Occipital lobe (tissue), 2 donors: ENCODE results near the gene SH3PXD2B. TPM values are rescaled to one million over a fixed set of nuclear protein-coding genes. Genes with fewer than 3 reads are reported as not detected.
"Not testable (repeated sequence)": the region's sequence is repeated elsewhere in the genome, so short reads cannot be mapped to it uniquely, and the experiment has no call there.

Experiments used
- DNase-seq: peaks from one replicate; lab custom pipeline; 2025; lab: John Stamatoyannopoulos, UW
- total RNA-seq: library from RNA; depleted of rRNA; stranded (reverse); fragments of >200 nt; gene quantifications from one replicate; pipeline ENCODE4 v1.2.3, GENCODE V29; 2014

Gene SH3PXD2B
- total RNA-seq, 1 donor from 2014 or later, result 17.6 TPM

DNA sequence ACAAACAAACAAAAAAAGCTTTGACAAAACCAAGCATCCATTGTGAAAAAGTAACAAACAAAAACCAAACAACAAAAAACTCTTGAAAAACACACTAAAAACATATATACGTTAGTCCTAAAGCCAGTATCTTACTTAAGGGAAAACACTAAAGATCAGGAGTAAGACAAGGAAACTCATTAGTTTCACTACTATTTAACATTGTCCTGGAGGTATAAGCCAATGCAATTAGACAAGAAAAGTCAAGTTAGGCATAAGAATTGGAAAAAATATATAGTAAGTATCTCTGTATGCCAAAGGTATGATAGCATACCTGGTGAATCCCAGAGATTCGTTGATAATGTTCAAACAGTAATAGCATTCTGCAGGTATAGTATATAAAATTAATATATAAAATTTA, 148.9 kb downstream of the SH3PXD2B start:
- no peak for DNase-seq

DNA sequence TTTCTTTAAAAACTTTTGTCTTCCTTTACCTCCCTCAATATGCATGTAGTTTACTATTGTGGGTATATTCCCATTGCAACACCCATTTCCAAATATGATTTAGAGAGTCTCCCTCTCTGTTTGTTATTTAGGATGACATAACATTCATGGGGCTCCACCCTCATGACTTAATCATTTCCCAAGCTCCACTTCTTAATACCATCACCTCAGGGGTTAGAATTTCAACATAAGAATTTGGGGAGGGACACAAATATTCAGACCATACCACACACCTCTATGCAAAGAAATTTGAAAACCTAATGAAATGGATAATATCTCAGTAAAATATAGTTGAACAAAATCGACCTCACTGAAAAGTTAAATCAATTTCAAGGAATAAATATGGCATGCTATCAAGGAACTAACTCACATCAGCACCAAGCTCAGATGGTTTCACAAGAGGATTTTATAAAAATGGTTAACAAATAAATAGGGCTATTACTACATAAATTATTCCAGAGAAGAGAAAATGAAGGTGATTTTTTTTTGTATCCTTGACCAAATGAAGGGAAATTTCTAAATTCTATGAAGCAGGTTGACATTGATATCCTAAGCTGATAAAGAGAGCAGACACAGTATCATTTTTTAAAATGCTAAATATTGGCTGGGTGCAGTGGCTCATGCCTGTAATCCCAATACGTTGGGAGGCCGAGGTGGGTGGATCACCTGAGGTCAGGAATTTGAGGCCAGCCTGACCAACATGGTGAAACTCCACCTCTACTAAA, 150.6 kb downstream of the SH3PXD2B start:
- DNase-seq, result no peak

DNA sequence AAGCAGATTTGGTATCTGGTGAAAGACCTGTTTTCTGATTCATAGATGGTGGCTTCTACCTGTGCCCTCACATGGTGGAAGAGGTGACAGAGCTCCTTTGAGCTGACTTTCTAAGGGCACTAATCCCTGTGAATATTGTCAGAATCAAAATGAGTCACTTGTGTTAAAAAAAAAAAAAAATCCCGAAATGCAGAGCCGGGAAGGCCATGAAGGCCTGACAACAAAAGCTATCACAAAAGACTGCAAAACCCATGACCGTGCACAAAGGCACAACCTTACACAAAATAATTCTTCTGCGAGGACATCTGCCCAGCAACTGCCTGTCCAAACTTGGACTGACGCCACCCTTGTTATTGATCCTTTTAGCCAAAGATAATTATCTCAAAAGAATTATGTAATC, 151.2 kb downstream of the SH3PXD2B start:
- DNase-seq, result no peak

DNA sequence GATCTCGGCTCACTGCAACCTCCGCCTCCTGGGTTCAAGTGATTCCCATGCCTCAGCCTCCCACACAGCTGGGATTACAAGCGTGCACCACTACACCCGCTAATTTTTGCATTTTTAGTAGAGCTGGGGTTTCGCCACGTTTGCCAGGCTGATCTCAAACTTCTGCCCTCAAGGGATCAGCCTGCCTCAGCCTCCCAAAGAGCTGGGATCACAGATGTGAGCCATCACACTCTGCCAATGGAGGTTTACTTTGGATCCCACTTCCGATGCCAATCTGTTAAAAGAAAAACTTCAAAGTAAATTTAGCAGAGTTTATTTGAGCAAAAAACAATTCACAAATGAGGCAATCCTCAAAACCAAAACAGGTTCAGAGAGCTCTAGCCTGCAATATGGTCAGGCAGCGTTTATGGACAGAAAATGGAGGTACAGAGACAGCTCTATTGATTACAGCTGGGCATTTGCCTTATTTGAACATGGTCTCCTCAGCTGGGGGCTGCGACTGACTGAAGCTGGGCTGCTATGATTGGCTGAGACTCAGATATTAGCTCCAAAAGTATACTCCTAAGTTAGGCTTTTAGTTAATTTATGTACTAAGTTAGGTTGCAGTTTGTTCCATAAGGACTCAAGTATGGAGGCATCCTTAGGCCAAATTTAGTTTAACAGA, 152.1 kb downstream of the SH3PXD2B start:
- DNase-seq, result no peak

DNA sequence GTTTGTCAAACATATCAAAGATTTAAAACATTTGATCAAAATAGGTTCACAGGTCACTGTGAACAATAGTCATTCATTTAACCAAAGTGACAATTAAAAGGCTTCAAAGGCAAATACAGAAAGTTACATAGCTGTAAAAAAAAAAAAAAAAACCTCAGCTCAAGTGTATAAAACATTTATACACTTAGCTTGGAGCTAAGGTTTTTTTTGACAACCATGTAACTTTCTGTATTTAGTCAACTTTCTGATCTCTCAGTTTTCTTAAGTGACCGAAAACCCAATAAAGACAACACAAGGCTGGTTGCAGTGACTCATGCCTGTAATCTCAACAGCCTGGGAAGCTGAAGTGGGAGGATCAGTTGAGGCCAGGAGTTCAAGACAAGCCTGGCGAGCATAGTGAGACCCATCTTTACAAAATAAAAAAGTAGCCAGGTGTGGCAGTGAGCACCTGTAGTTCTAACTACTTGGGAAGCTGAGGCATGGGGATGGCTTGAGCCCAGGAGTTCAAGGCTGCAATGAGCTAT, 154.3 kb downstream of the SH3PXD2B start:
- no peak for DNase-seq

DNA sequence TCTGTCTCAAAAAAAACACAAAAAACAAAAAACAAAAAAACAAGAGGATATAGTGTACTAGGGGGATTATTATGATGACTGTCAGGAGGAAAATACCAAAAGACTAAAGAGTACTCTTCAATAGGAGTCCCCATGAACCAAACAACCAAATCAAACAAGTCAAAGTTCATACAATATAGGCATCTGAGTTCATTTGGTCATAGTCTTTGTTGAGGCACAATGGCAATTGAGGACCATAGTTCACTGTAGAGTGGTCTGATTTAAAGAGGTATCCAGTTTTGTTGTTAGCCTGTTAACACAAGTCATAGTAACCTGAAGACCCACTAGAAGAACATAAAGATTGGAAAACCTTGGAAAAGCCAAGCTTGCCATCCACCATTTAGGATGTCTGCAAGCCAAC, 159.5 kb downstream of the SH3PXD2B start:
- no peak for DNase-seq

DNA sequence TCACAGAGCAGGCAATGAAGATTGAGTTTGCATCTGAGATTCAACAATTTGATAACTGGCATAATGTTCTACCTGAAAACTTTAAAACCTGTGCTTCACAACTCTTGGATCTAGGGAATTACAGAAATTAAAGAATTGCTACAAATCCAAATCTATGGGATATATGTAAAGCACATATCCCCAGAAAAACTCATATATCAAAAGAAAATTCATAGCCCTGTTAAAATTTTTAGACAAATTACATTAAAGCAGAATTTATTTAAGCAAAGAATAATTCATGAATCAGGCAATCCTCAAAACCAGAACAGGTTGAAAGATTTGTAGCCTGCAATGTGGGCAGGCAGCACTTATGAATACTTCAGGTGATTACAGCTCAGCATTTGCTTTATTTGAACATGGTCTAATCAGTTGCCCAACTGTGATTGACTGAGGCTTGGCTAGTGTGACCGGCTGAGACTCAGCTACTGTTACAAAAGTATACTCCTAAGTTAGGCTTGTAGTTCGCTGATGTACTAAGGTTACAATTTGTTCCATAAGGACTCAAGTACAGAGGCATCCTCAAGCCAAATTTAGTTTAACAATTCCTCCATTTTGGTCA, 160.5 kb downstream of the SH3PXD2B start:
- no peak for DNase-seq

DNA sequence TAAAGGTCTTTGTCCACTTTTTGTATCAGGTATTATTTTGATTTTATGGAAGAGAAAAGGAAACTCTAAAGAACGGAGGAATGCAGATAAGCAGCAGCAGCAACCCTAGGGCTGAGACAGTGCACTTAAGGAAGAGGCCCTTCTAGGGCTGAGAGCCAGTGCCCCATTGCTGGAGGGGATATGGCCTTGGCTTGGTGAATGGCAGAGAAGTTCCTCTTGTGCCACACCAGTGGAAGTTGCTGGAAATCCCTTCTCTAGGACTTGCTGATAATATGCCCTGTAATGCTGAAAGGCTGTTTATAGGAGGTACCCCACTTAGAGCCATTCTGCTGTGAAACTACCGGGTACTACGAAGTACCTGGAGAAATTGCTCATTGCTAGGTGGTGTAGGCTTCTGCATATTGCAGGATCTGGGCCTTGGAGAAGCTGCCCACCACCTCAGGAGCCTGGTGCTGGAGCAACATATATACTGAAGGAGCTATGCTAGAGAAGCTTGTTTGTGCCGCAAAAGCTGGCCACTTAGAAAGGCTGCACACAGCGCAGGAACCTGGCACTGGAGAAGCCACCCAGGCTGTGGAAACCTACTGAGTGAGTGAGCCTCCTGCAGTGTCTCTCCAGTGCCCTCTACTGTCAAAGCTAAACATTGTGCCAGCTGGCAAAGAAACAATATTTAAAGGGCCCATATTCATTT, 161.1 kb downstream of the SH3PXD2B start:
- DNase-seq, result peak; percentile 64

- not testable (repeated sequence) for DNase-seq
Observed at GRCh38 chr5:172291837-172292236, 162.5 kb downstream of the SH3PXD2B start.

DNA sequence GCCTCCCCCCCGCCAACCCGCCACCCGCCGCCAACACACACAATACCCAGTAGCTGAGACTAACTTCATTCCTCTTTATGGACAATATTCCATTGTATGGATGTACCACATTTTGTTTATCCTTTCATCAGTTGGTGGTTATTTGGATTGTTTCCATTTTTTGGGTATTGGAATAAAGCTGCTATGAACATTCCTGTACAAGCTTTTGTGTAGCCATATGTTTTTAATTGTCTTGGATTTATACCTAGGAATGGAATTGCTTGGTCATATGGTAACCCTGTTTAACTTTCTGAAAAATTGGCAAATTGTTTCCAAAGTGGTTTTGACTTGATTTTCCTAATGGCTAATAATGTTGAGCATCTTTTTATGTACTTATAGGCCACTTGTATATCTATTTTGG, 165.9 kb downstream of the SH3PXD2B start:
- DNase-seq, result no peak

- not testable (repeated sequence) for DNase-seq
Observed at GRCh38 chr5:172287140-172287539, 167.2 kb downstream of the SH3PXD2B start.

DNA sequence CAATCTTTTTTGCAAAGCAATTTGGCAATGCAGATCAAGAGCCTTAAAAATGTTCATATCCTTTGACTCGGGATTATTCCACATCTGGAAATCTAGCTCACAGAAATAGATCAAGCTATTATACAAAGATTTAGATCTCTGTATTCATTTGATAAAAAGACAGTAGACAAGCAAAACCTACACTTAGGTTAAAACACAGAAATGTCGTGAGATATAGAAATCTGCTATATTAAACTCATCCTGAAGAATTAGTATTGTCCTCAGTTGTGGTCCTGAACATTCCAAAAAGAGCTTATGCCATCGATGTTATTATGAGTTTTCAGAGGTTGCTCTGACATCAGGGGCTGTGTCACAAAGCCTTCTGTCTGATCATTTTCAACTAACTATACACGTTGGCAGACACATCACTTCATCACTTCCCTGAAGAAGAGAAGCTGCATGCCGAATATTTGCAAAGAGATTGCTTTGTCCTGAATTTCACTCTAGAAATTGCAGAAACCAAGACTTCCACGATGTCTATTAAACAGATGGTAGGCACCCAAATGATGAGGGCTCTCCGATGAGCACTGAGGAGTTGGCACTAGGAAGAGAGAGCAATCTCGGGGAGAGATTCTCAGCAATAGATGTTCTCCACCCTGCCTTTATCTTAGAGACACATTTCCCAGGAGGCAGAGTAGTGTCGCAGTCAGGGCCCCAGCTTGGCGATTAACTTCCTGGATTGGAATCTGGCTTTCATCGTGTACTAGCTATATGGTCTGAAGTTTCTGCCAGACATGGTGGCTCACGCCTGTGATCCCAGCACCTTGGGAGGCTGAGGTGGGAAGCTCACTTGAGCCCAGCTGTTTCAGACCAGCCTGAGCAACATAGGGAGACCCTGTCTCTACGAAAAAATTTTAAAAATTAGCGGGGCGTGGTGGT, 168.8 kb downstream of the SH3PXD2B start:
- DNase-seq, result peak; percentile 6

DNA sequence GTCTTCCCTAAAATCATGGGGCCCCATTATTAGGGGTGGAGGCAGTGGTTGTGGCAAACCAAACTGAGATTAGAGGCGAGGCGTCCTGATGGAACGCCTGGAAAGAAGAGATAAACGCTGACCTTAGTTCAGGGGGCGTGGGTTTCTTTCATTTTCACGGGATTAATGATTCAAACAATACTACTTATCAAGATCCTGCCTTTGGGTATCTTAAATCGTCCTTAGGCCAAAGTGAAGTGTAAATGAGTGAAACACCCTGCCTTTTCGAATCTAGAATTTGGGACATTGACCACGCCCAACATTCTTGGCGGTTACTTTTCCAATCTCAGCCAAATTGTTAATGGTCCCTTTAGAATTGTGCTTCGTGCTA, 169.7 kb downstream of the SH3PXD2B start:
- DNase-seq, result no peak

GRCh38 chr5:172283862-172284610, 170.3 kb downstream of the SH3PXD2B start:
- peak; percentile 77 for DNase-seq

GRCh38 chr5:172283020-172283861, 171.1 kb downstream of the SH3PXD2B start, which contains the start of gene UBTD2:
TSS of gene UBTD2 (minus strand) at chr5:172283764. CDS start at chr5:172283665, 99 bp downstream.
- DNase-seq, result peak; percentile 15

GRCh38 chr5:172282272-172283019, 171.9 kb downstream of the SH3PXD2B start:
- no peak for DNase-seq

DNA sequence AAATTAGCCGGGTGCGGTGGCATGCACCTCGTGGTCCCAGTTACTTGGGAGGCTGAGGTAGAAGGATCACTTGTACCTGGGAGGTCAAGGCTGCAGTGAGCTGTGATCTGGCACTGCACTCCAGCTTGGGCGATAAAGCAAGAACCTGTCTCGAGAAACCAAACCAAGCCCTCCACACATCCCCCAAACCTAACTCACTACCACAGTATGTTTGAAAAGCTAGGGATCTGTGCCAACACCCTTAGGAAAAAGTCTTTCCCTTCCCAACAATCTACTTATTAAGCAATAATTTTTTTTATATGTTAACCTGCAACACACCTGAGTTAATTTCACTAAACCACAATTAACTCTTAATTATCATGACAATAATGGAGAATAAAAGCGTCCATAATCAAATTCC, 173.0 kb downstream of the SH3PXD2B start:
- DNase-seq, result no peak

DNA sequence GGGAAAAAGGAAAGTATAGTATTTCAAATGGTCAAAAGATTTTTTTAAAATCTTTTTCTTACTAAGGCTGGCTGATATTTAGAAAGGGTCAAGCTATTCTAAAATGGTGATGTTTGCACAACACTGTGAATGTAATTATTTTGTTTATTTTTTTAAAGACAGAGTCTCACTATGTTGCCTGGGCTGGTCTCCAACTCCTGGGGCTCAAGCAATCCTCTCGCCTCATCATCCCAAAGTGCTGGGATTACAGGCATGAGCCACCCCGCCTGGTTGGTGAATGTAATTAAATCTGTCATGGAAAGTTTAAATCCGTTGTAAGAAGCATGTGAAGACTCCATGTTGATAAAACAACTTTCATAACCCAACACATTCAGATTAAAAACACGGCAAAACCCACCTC, 173.4 kb downstream of the SH3PXD2B start:
- DNase-seq, result peak; percentile 2
